Bronchial epithelial cell (primary cell): ENCODE data around the gene CADM2. TPM values are rescaled to one million over a fixed set of nuclear protein-coding genes. Genes with fewer than 3 reads are reported as not detected.
A peak's percentile ranks its signal among the peaks of the same experiment; 100 is the strongest.
"Not testable (repeated sequence)": the region's sequence is repeated elsewhere in the genome, so short reads cannot be mapped to it uniquely, and the experiment has no call there.

Source experiments
- DNase-seq: peaks from one replicate; pipeline ENCODE4 v3.0.0-alpha.2; 2010; ENCODE audit warnings: low read depth
- FAIRE-seq: peaks from 2 replicates; lab custom pipeline; 2011; peaks lifted over from hg19 to GRCh38; lab: Jason Lieb, UNC
- H3K27me3 ChIP-seq: 2 replicates; pipeline ENCODE4 v1.5.1; 2011; ENCODE audit warnings: low read length; ENCODE audit not compliant: control insufficient read depth, insufficient read depth
- H3K36me3 ChIP-seq: 2 replicates; pipeline ENCODE4 v1.5.1; 2011; ENCODE audit warnings: low read length; ENCODE audit not compliant: control insufficient read depth, insufficient read depth
- H3K4me3 ChIP-seq: 2 replicates; pipeline ENCODE4 v1.5.1; 2011; ENCODE audit warnings: mild to moderate bottlenecking, low read depth, low read length, control low read depth
- CTCF ChIP-seq: IDR thresholded peaks from 2 replicates; pipeline ENCODE4 v1.5.1; 2011; ENCODE audit warnings: mild to moderate bottlenecking, moderate library complexity, low read length, control low read depth, inconsistent platforms; ENCODE audit not compliant: insufficient read depth, severe bottlenecking
- total RNA-seq: library from RNA; depleted of rRNA; stranded (reverse); fragments of >200 nt; gene quantifications from 2 replicates; pipeline ENCODE4 v1.2.1, GENCODE V29; 2014

CADM2 gene
- under 0.01 and 0.26 TPM in 2 replicates for total RNA-seq

GRCh38 chr3:84958495-84959469, at the start of gene CADM2:
Gene CADM2 (plus strand): TSS chr3:84958989.
- H3K36me3 ChIP-seq = no peaks in the 10 kb centered on the region
- FAIRE-seq = no peak
- TF ChIP-seq CTCF = peak; percentile 26
- H3K27me3 ChIP-seq = peaks cover 18% of the 10 kb centered on the region
- H3K4me3 ChIP-seq = peak within 1 kb of the TSS; percentile 56
- DNase-seq = peak; percentile 65

- not testable (repeated sequence) for H3K4me3 ChIP-seq, H3K36me3 ChIP-seq, FAIRE-seq, H3K27me3 ChIP-seq, DNase-seq
Measured at GRCh38 chr3:84918592-84918991, 40.2 kb upstream of the CADM2 start.

- H3K27me3 ChIP-seq = no peaks in the 10 kb centered on the region
- TF ChIP-seq CTCF = no peak
- no peaks in the 10 kb centered on the region for H3K36me3 ChIP-seq
- FAIRE-seq (no peak), DNase-seq (no peak)
- no peak overlapping the region for H3K4me3 ChIP-seq
Measured at GRCh38 chr3:84922682-84923081, 36.1 kb upstream of the CADM2 start.

GRCh38 chr3:84925571-84925970, 33.2 kb upstream of the CADM2 start:
- no peak for TF ChIP-seq CTCF
- no peak for FAIRE-seq
- Histone ChIP-seq H3K27me3 (no peaks in the 10 kb centered on the region), H3K36me3 (no peaks in the 10 kb centered on the region), H3K4me3 (no peak overlapping the region)
- no peak for DNase-seq

GRCh38 chr3:84943379-84943778, 15.4 kb upstream of the CADM2 start:
- Histone ChIP-seq H3K27me3 (no peaks in the 10 kb centered on the region), H3K4me3 (no peak overlapping the region), H3K36me3 (no peaks in the 10 kb centered on the region)
- no peak for DNase-seq
- no peak for TF ChIP-seq CTCF
- no peak for FAIRE-seq

- DNase-seq (peak; percentile 10), FAIRE-seq (no peak)
- no peak overlapping the region for H3K4me3 ChIP-seq
- H3K36me3 ChIP-seq = no peaks in the 10 kb centered on the region
- TF ChIP-seq CTCF = no peak
- no peaks in the 10 kb centered on the region for H3K27me3 ChIP-seq
Measured at GRCh38 chr3:84946240-84946639, 12.5 kb upstream of the CADM2 start.
